K562 (cell line): ENCODE results near the gene RPS6KL1. TPM values are rescaled to one million over a fixed set of nuclear protein-coding genes. Genes with fewer than 3 reads are reported as not detected.

Experiments used
- ATAC-seq: fragments of 200-7000 bp; cut with Tn5 transposase; 3 replicates; pipeline ENCODE4 v1.9.1; 2020; ENCODE audit warnings: moderate library complexity
- BruUV-seq: library from RNA; stranded (reverse); fragments of 400-500 nt; replicated peaks from 2 replicates; lab custom pipeline; 2021; lab: Mats Ljungman, UMichigan
- CTCF ChIA-PET: fragments of 300-600 bp; formaldehyde crosslinking; extraction: SDS; loops from one replicate; lab custom pipeline; 2021; ENCODE audit warnings: low intra/inter-chr PET ratio; lab: Yijun Ruan, JAX
- POLR2A ChIA-PET: fragments of 300-600, 350-650 bp; sonication (Branson Sonifier 250); formaldehyde crosslinking; extraction: SDS; loops from one replicate; lab custom pipeline; 2021; ENCODE audit warnings: antibody characterized with exemption, inconsistent platforms; lab: Yijun Ruan, JAX
- DNase-seq, 4 experiments: peaks; one replicate each; pipeline versions ENCODE4 v3.0.0 to v3.0.0-alpha.2; 2011 to 2018; ENCODE audit warnings: low spot score in 3 of 4, mixed read lengths in 3 of 4; ENCODE audit errors: extremely low read depth in 1 of 4
- FAIRE-seq: peaks from 2 replicates; lab custom pipeline; 2011; peaks lifted over from hg19 to GRCh38; lab: Jason Lieb, UNC
- H2AFZ ChIP-seq: 2 replicates; pipeline ENCODE4 v1.6.0; 2011; ENCODE audit warnings: low read depth, low read length, control low read depth, inconsistent platforms
- H3K27ac ChIP-seq: fragments of 200-600 bp; 3 replicates; pipeline ENCODE4 v1.8.0; 2011; ENCODE audit warnings: low read depth, mild to moderate bottlenecking, control low read depth, inconsistent platforms, low read length, moderate library complexity, mixed read lengths; ENCODE audit errors: extremely low read depth
- H3K27me3 ChIP-seq, 2 experiments: fragments of 300-600 bp in 1 of 2; 2 replicates in 1 of 2; 3 replicates in 1 of 2; pipeline versions ENCODE4 v1.6.0 to v1.8.0; 2011; ENCODE audit warnings: inconsistent platforms in 2 of 2, low read length in 2 of 2, mild to moderate bottlenecking in 1 of 2, mixed read lengths in 1 of 2, moderate library complexity in 1 of 2; ENCODE audit not compliant: control insufficient read depth in 2 of 2, insufficient read depth in 2 of 2
- H3K36me3 ChIP-seq: fragments of 300-600 bp; 3 replicates; pipeline ENCODE4 v1.8.0; 2011; ENCODE audit warnings: mild to moderate bottlenecking, low read length, inconsistent platforms; ENCODE audit not compliant: control insufficient read depth, insufficient read depth
- H3K4me1 ChIP-seq, 2 experiments: fragments of 200-600 bp in 1 of 2; replicated peaks in 1 of 2; 2 replicates in 1 of 2; 3 replicates in 1 of 2; pipeline versions ENCODE4 v1.5.1 to v1.8.0; 2011; ENCODE audit warnings: inconsistent platforms in 2 of 2, low read length in 2 of 2, mild to moderate bottlenecking in 1 of 2, mixed read lengths in 1 of 2, moderate library complexity in 1 of 2; ENCODE audit not compliant: control insufficient read depth in 2 of 2, insufficient read depth in 2 of 2
- H3K4me2 ChIP-seq: 2 replicates; pipeline ENCODE4 v1.6.1; 2011; ENCODE audit warnings: low read length, control low read depth, inconsistent platforms, mixed read lengths; ENCODE audit not compliant: insufficient read depth
- H3K4me3 ChIP-seq: fragments of 200-600 bp; sonication (generic), shearing (Covaris generic); 2 replicates; pipeline ENCODE4 v1.5.1; 2016; ENCODE audit warnings: control low read depth, inconsistent platforms
- H3K79me2 ChIP-seq: fragments of 200-600 bp; 3 replicates; pipeline ENCODE4 v1.8.0; 2011; ENCODE audit warnings: low read length, inconsistent platforms; ENCODE audit not compliant: control insufficient read depth, insufficient read depth
- H3K9ac ChIP-seq, 2 experiments: 2 replicates each; pipeline versions ENCODE4 v1.6.0 to v1.6.1; 2011; ENCODE audit warnings: low read depth in 2 of 2, low read length in 2 of 2, control low read depth in 1 of 2, inconsistent platforms in 1 of 2, mild to moderate bottlenecking in 1 of 2, mixed read lengths in 1 of 2; ENCODE audit not compliant: insufficient read depth in 1 of 2
- H3K9me1 ChIP-seq: one replicate; pipeline ENCODE4 v1.6.0; 2011; ENCODE audit warnings: inconsistent platforms, mild to moderate bottlenecking, low read length, moderate library complexity; ENCODE audit not compliant: control insufficient read depth, insufficient read depth
- H3K9me3 ChIP-seq: replicated peaks from 2 replicates; pipeline ENCODE4 v1.5.1; 2011; ENCODE audit warnings: low read depth, low read length, inconsistent platforms; ENCODE audit not compliant: control insufficient read depth, insufficient read depth
- H4K20me1 ChIP-seq: replicated peaks from 2 replicates; pipeline ENCODE4 v1.6.1; 2011; ENCODE audit warnings: low read length, inconsistent platforms, mixed read lengths; ENCODE audit not compliant: control insufficient read depth, insufficient read depth
- ATF7 ChIP-seq: fragments of 450-650 bp; IDR thresholded peaks from 2 replicates; pipeline ENCODE4 v1.7.1; 2014; ENCODE audit warnings: mild to moderate bottlenecking, moderate library complexity
- COPS2 ChIP-seq: fragments of 450-650 bp; conservative IDR thresholded peaks from 2 replicates; pipeline ENCODE4 v1.6.1; 2016; ENCODE audit warnings: mild to moderate bottlenecking, moderate library complexity
- MECOM ChIP-seq: fragments of 250-450 bp; sonication (Bioruptor Pico); IDR thresholded peaks from 2 replicates; pipeline ENCODE4 v1.8.0; 2022; ENCODE audit warnings: inconsistent platforms
- ZFX ChIP-seq: sonication (generic); formaldehyde crosslinking; IDR thresholded peaks from 2 replicates; pipeline ENCODE4 v1.8.0; 2022; ENCODE audit warnings: mild to moderate bottlenecking, missing genetic modification reagents, moderate library complexity
- ZNF318 ChIP-seq, 2 experiments: fragments of 450-650 bp; IDR thresholded peaks; 2 replicates each; pipeline ENCODE4 v1.6.1; 2016; ENCODE audit warnings: mild to moderate bottlenecking in 2 of 2, borderline replicate concordance in 1 of 2, low read depth in 1 of 2, moderate library complexity in 1 of 2
- ZNF695 ChIP-seq: fragments of 450-650 bp; formaldehyde crosslinking; IDR thresholded peaks from 2 replicates; pipeline ENCODE4 v1.4.0; 2020; ENCODE audit warnings: mild to moderate bottlenecking, moderate library complexity
- ZNF780A ChIP-seq: fragments of 250-450 bp; sonication (Bioruptor Pico); IDR thresholded peaks from 2 replicates; pipeline ENCODE4 v1.5.0; 2021; ENCODE audit warnings: mild to moderate bottlenecking
- WGBS: fragments of 100-300 bp; shearing (Covaris generic); methylation state at CpG from one replicate; pipeline ENCODE4 v1.1.6; 2016; ENCODE audit warnings: low coverage, mixed read lengths; ENCODE audit not compliant: insufficient coverage; ENCODE audit errors: missing lambda C conversion rate; 5-methylcytosine and 5-hydroxymethylcytosine counted together
- in situ Hi-C: fragments of 300-500 bp; cut with MboI; formaldehyde crosslinking; loops from 4 replicates; pipeline ENCODE4 v1.15.0; 2018; ENCODE audit warnings: inconsistent platforms, mixed read lengths
- intact Hi-C: fragments of 100-400 bp; cut with micrococcal nuclease; formaldehyde crosslinking; loops from 2 replicates; pipeline ENCODE4 v1.14.2; 2022
- polyA plus RNA-seq, 8 experiments: library from polyadenylated mRNA; depleted of rRNA in 4 of 8; stranded (reverse) in 5 of 8; unstranded in 3 of 8; fragments of >200 nt; fragmentation: Nextera tagmentation in 2 of 8; fragmentation: Illumina TruSeq in 1 of 8; extraction: Ambion mirVana in 2 of 8; extraction: Trizol in 1 of 8; gene quantifications; 2 replicates each; pipeline versions ENCODE4 v1.2.1 to v1.2.3, GENCODE V29; 2011 to 2014; ENCODE audit warnings: inconsistent platforms in 1 of 8, missing spikeins in 1 of 8
- total RNA-seq, 7 experiments: library from RNA; depleted of rRNA in 6 of 7; stranded (reverse); fragments of >200 nt in 6 of 7; fragmentation: Illumina TruSeq in 2 of 7; extraction: Trizol in 2 of 7; gene quantifications; 2 replicates each; pipeline versions ENCODE4 v1.2.1 to v1.2.3, GENCODE V29; 2011 to 2021; ENCODE audit warnings: low replicate concordance in 1 of 7

The RPS6KL1 gene
- total and polyA plus RNA-seq, 9 of the 15 experiments (the other 6 are each of a cell fraction or from before 2014, with no cell fraction given) = 0.91 to 15.5 (median 8.1) TPM

DNA sequence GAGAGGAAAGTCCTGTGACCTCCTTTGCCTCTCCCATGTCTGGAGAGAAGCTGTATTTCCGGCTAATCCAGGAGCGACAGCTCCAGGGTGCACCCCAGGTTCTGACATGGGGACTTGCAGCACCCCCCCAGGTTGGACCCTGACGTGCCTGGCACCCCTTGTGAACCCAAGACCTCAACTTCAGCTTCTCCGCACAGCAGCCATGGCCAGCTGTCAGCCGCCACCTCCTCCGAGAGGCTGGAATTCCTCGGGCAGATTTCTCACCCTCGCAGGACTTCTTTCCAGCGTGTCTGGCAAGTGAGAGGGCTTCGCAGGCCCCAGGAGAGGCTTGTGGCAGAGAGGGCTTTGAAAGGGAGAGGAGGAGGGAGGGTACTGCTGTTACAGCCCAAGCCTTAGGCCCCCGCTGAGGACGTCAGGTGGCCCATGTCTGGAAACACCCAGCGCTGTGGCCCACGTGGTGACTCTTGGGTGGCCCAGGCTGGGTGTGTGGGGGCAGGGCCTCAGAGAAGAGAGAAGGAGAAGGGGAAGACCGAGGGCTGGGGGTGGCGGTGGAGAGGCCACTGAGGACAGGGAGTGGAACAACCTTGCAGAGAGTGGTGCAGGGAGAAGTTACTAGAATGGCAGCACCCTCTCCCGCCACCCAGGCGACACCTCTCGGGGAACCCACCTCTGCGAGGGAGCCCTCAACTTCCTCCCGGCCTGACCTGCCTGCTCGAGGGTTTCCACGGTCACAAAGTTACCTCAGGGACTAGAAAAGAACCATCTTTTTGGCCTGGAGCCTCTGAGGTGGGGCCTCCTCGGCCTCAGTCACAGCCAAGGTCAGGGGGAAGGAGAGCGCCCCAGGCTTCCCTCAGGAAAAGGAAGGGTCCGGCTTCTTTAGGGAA lies 11.7 kb upstream of the RPS6KL1 start:
- Histone ChIP-seq H3K79me2 (no peaks in the 10 kb centered on the region), H3K4me3 (no peak overlapping the region), H3K4me1 (peaks cover 6 to 15% of the 10 kb centered on the region in 2 experiments; a peak in 3 of 5 replicates), H3K27me3 (no peaks in the 10 kb centered on the region), H4K20me1 (no peaks in the 10 kb centered on the region), H3K9ac (peak overlapping the region in 1 of 2 experiments; percentile 73; a peak in 3 of 4 replicates), H3K27ac (no peak overlapping the region), H3K9me3 (no peaks in the 10 kb centered on the region; the same call in 1 of the 2 replicates), H2AFZ (peak overlapping the region; percentile 74), H3K36me3 (no peaks in the 10 kb centered on the region), H3K4me2 (no peak overlapping the region), H3K9me1 (no peaks in the 10 kb centered on the region)
- ChIA-PET CTCF (no interaction called here), POLR2A (interaction anchor here (0.5 to 1.4 kb wide), 4 partner anchors 8 to 231 kb away, joined by 3 to 7 read pairs (median 3); partner anchors contain the start of gene RPS6KL1)
- TF ChIP-seq MECOM (CRISPR knock-in tag) (no peak), ZNF318 (IDR thresholded peaks at IDR 0.05; ENCODE audit: borderline replicate concordance in 1 of 2, low read depth in 1 of 2) (no peak), ZNF695 (CRISPR knock-in tag) (no peak), ATF7 (no peak), COPS2 (no peak), ZNF780A (CRISPR knock-in tag) (no peak), ZFX (CRISPR knock-in tag) (0 out of 2 replicates have a peak, but pooled peaks have one; percentile 15)
- intact Hi-C loops (no loop called here), in situ Hi-C loops (no loop called here)
- 77% methylated on average over 9 of the region's 26 CpGs for WGBS
- BruUV-seq = no TSS peak
- DNase-seq = no peak
- no peak for FAIRE-seq
- ATAC-seq = peak; percentile 34; the same call in 2 of the 3 replicates
